ENCODE data around the gene PHTF2.

PHTF2 gene

DNA sequence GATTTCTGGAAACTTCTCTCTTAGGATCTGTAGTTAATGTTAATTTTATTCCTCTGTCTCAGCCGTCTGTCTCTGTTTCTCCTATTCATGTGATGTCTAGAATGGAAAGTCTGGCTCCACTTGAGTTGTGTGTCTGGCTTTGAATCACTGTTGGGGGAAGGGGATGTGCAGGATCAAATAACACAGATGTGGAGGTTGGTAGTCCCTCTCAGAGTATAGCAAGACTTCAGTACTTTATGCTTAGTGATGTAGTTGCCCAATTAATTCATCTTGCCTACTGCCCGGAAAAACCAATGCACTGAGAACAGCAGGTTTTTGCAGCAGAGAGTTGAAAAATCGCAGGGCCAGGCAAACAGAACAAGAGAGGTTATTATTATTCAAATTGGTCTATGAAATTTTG, 79.2 kb downstream of the PHTF2 start:
- DNase-seq (ENCODE audit: low read depth in 2 of 2) = no peak

DNA sequence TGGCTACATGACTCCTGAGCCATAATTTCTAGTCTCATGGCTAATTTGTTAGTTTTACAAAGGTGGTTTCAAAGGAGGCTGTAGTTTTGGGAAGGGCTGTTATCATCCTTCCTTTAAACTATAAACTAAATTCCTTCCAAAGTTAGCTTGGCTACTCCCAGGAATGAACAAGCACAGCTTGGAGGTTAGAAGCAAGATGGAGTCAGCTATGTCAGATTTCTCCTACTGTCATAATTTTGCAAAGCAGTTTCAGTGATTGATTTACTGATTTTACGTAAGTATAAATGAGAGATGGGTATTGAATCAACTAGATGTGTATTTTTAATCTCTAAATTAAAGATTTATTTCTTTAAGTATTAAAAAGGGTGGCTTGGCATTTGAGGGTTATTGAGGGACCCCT, 79.9 kb downstream of the PHTF2 start:
- DNase-seq (ENCODE audit: low read depth in 2 of 2) = no peak

DNA sequence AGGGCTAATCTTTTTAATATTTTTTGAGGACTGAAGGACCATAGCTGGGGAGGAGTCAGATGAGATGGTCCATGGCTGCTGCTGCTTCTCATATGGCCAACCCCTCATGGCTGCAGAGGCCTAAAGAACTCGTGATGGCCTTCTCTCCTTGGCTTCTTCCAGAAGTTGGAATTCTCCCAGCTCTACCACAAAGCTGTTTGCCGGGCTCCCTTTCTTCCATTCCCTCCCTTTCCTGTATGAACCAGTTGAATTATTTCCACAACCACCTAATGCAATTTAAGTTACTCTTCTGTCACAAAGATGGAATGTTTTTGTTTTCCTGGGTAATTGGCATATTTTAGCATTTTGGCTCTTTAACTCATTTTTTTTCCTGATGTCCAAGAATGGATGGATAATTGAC, 80.7 kb downstream of the PHTF2 start:
- DNase-seq (ENCODE audit: low read depth in 2 of 2) = no peak

DNA sequence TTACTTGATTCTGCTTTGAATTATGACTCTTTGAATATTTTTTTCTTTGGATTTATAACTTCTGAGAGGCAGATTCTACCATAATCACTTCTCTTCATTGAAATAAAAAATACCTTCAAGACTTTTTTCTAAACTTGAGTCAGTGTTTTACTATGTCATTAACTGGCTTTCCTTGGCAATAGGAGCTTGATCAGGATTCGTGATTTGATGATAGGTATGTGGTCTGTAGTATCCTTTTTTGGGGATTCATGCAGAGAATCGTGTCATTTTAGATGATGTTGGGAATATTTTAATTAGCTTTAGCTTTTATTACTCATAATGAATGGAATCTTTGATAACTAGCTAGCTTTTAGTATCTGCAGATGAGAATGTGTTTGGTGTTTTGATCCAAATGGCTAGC, 83.3 kb downstream of the PHTF2 start:
- DNase-seq (ENCODE audit: low read depth in 2 of 2) = no peak

DNA sequence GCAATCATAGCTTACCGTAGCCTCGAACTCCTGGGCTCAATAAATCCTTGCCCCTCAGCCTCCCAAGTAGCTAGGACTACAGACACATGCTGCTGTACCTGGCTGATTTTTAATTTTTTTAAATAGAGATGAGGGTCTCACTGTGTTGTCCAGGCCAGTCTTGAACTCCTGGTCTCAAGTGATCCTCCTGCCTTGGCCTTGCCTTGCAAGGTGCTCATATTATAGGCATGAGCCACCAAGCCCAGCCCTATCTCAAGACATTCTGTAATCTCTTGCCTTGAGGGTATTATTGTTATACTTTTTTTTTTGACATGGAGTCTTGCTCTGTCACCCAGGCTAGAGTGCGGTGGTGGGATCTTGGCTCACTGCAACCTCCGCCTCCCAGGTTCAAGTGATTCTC, 86.6 kb downstream of the PHTF2 start:
- DNase-seq (ENCODE audit: low read depth in 2 of 2) = no peak

DNA sequence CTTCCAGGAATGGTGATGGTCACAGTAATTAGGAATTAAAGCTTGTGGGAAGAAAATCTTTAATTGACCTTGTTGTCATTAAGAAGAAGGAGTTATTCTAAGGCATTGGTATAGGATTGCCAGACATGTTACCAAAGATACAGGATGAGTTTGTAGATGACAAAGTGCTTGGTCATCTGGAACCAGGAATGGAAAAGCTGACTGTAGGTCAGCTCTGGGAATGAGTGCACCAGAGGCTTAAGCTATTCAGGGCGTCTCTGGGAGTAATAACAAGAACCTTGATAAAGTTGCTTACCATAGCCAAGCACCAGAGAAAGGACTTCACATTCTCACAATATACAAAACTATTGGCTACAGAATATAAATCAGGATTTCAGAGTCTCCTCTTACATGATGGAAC, 89.0 kb downstream of the PHTF2 start:
- DNase-seq (ENCODE audit: low read depth in 2 of 2) = no peak

DNA sequence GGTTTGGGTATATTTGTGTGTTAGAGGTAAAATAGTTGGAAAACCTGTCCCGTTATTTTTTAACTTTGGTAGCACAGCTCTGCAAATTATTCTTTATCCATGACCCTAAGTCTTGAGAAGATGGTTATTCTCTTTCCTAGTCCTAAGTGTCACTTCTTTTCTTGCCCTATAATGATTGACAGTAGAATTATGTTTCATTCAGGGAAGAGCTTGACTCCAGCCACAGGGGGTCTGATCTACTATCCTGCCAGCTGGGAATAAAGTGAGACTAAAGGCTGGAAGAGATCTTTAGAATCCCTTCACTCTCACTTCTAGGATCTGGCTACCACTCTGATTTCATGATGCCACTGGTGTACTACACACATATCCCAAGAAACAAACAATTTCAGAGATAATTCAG, 90.4 kb downstream of the PHTF2 start:
- DNase-seq (ENCODE audit: low read depth in 2 of 2) = no peak

DNA sequence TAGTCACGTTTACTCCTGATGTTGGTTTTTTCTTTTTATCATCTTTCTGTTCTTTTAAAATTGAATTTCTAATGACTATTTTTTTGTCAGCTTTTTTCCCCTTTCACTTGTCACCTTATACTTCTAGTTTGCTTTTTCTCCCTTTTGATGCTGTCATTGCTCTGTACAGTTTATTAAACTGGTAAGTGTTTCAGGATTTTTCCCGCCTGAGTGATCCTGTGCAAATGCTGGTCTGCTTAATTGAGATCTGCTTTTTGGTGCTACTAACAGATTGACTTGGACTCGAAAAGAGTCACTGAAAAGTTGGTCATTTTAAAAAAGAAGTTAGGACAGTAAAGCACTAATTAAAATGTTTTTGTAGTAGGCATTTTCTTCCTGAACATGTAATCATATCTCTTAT, 95.2 kb downstream of the PHTF2 start:
- DNase-seq (ENCODE audit: low read depth in 2 of 2) = no peak

DNA sequence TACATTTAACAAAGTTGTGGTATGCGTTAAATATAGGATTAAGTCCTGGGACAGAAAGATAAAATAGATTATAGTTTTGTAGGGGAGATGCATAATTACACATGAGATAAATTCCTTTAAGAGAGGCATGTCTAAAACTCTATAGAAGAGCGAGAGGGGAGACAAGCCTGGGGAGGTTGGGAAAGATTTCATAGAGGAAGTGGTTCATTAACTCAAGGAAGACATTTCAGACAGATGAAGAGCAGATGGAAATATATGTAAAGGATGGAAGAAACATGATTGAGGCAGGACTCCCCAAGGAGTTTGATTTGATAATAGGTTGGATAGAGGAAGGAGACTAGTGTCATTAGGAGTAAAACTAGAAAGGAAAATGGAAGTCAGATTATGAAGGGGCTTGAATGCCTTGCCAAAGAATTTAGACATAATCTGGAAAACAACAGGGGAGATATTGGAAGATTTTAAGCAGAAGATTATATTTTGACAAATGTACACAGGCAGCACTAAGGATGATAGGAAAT, 96.1 kb downstream of the PHTF2 start:
- no peak for DNase-seq (ENCODE audit: low read depth in 2 of 2)

DNA sequence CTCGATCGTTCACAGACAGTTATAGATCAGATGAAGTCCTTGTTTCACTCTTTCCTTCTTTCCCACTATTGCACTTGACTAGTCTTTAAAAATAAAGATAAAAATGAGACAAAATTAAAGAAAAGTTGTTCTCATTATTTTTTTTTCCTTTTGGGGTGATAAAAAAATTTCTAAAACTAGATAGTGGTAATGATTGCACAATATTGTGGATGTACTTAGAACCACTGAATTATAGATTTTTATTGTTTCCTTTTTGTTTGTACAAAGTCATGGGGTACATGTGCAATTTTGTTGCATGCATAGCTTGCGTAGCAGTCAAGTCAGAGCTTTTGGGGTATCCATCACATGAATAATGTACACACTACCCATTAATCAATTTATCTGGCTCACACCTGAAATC, 97.3 kb downstream of the PHTF2 start:
- no peak for DNase-seq (ENCODE audit: low read depth in 2 of 2)

DNA sequence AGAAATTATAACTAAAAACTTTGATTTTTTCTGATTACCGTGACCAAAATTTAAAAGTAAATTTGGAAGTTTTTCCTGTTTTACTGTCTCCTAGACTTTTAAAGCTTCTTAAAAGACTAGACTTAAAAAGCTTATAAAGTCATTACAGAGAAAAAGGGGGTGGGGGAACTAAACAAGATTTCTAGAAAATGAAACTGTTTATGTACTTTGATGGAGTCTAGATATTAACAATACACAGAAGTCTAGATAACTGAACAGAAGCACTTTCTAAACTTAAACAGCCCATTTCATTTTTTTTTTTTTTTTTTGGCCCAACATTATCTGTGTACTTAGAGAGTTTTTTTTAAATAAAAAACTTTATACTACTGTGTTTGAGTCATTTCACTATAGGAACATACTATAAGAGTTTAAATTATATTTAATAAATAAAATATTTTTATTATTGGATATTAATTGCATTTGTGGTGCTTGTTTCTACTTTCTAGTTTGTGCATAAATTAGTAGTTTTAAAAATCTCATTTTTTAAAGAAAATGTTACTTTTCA, 98.5 kb downstream of the PHTF2 start:
- no peak for DNase-seq (ENCODE audit: low read depth in 2 of 2)

DNA sequence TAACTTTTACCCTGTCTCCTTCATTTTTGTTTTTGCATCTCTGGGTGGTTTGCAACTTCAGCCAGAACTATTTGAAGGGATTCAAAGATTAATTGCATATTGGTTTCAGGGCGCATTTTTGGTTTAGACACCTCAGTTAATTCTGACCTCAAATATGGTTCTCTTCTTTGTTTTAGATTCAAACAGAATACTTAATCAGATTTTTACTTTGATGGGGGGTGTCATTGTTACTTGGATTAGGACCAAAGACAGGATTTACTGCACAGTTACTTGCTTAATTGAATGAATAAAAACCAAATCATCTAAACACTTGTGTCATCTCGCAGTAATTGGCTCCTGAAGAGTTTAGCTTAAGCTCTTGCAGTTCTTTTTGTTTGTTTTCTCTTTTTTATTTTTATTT, 100.9 kb downstream of the PHTF2 start:
- DNase-seq (ENCODE audit: low read depth in 2 of 2) = no peak

DNA sequence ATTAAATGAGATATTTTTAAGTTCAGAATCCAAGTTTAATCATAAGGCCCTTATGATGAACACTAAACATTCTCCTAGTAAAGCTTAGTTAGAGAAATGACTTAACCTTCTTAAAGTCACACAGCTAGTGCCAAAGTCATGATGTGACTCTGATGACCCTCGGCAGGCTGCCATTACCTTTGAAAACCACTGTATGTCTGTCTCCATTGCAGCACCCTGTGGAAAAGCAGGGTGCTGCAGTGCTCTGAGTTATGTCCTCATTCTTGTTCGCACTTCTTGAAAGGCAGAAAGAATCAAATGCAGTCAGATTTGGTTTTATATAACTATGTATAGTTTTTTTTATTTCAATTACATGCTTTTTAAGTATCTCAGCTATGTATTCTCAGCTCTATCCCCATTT, 105.0 kb downstream of the PHTF2 start:
- no peak for DNase-seq (ENCODE audit: low read depth in 2 of 2)

DNA sequence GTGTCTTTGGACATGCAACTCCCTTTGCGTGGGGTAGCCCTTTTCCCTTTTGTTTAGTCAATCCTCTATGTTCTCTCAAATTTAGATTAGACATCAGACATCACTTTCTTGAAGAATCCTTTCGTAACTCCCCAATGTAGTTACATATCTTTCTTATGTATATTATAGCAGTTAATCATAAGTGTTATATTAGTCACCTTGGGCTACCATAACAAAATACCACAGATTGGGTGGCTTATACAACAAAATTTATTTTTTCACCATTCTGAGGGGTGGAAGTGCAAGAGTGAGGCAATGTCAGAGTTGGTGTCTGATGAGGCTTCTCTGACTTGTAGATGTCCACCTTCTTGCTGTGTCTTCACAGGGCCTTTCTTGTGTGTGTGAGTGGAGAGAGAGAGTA, 105.7 kb downstream of the PHTF2 start:
- no peak for DNase-seq (ENCODE audit: low read depth in 2 of 2)

DNA sequence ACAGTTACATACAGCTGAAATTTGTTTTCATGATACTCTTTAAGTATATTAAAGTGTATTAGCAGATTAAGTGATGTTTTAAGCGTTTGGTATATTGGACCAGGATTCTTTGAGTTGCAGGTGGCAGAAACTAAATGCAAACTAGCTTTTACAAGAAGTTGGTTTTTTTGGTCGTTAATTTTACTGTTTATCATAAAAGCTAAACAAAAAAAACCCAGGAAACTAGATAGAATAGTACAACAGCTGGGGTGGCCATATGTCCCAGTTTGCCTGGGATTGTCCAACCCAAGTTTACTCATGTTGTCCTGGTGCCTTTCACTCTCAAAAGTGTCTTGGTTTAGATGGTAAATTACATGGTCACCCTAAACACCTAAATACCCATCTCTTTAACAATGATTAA, 108.7 kb downstream of the PHTF2 start:
- DNase-seq (ENCODE audit: low read depth in 2 of 2) = no peak

DNA sequence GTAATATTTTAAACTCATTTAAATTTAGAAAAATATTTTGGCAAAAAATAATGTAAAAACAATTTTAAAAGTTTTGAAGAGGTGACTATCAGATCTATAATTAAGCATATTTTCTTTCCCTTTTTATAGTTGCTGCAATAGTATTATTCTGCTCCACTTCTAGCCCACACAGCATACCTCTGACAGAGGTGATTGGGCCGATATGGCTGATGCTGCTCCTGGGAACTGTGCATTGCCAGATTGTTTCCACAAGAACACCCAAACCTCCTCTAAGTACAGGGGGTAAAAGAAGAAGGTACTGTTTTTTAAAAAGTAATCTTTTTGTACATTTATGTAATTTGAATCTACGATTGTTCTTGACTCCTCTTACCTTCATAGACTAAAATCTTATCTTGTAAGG, 110.1 kb downstream of the PHTF2 start:
- DNase-seq (ENCODE audit: low read depth in 2 of 2) = no peak

DNA sequence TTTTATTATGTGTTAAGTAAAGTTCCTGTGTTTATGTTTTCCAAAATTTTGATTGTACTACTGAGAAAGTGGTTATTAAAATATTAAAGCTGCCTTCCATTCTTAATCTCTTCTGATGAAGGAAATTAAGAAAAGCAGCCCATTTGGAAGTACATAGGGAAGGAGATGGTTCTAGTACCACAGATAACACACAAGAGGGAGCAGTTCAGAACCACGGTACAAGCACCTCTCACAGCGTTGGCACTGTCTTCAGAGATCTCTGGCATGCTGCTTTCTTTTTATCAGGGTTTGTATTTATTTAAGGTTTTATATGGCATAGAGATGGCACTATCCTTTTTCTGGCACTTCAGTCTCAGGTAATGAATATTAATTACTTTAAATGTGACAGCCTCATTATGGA, 111.6 kb downstream of the PHTF2 start:
- DNase-seq (ENCODE audit: low read depth in 2 of 2) = no peak

DNA sequence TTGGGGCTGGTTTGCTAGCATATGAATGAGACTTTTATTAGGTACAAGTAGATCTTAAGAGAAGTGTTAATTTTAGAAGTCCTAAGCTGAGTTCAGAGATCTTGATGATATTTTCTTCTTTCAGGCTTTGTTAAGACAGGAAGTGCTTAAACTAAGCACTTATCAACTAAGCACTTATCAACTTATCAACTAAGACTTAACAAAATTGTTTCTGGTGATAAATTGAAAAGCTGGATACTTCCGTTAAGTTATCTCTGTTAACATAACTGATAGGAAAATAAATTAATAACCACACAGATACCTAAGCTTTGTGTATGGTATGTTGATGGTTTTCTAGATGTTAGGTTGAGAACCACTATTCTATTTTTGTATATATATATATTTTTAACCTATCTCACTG, 113.7 kb downstream of the PHTF2 start:
- DNase-seq (ENCODE audit: low read depth in 2 of 2) = no peak

DNA sequence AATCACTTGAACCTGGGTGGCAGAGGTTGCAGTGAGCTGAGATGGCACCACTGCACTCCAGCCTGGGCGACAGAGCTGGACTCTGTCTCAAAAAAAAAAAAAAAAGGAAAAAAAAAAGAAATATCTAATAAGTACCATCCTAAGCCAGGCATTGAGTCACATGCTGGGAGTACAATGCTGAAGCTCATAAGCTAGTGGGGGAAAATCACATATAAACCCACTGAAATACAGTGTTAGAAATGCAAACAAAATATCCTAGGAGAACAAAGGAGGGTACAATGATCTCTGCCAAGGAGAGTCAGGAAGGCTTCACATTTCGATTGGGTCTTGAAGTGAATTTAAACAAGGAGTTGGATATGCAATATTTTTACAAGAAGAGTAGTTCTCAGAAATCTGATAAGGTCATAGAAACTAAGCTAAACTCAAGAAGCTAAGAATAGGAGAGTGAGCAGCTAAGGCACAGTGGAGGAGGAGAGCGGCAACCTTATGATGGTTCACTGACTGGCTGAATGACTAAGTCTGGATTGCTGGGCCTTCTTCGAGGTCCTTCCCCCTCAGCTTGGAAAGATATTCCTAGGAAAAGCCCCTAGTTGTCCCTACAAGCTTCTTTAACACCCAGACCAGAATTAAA, 115.5 kb downstream of the PHTF2 start:
- no peak for DNase-seq (ENCODE audit: low read depth in 2 of 2)

DNA sequence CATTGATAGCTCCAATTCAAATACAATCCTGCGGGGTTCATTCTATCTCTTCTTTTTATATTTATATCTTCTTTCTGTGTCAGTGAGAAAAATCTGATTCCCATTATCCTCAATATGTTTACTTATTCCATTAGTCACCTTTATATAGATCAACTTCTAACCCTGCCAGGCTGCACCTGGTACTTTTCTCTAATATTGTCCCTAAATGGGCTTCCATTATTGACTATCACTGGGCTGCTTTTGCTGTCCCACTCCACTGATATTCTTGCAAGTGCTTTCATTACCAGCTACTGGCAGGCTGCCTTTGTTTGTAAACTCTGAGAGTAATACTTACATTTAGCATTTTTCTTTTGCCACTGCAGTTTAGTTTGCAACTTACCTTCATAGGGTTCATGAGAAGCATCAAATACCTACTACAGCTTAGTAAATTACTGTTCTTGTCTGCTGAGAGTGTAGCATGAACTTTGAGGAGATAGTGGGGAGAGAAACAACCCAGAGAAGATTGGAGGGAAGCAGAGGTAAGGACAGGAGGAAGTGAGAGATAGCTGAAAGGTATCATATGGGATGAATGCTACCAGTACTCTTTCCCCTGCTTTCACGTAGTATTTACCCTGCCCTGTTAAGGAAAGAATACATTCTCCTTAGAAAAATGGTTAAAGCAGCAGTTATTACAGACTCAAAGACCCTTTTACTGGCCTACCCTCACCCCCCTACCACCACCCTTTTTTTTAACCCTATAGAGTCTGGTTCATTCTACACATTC, 119.1 kb downstream of the PHTF2 start:
- no peak for DNase-seq (ENCODE audit: low read depth in 2 of 2)

DNA sequence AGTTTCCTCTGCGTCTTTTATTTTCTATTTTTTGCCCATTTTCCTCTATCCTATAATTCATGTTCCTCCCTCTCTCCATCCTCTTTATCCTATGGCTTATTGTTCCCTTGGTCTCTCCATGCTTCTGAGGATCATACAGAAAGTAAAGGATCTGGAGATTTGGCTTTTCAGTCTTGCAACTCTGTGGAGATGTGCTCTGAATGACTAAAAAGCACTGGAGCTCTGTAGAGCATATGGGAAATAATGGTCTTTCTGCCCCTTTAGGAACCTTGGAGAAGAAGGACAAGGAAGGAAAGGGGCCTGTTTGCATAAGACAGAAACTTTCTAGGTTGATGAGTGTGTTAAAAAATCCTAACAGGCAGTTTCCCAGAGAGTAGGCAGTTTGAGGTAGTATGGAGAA, 120.1 kb downstream of the PHTF2 start:
- DNase-seq (ENCODE audit: low read depth in 2 of 2) = no peak

DNA sequence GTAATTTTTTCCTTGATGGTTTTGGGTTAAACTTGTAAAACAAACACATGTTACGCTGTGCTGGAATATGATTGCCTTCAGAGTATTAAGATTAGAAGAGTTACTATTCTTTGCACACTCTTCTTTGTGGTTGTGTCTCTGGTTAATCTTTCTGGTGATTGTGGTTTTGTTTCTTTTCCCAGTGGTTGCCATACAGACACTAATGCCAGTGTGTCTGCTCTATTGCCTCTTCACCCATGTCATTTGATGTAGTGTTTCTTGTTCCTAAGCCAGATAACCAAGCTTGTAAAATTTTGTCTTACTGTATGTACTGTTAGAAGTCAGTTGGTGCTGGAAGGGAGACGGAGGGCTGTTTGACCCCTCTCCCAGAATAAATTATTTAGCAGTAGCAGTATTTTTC, 124.8 kb downstream of the PHTF2 start:
- no peak for DNase-seq (ENCODE audit: low read depth in 2 of 2)

DNA sequence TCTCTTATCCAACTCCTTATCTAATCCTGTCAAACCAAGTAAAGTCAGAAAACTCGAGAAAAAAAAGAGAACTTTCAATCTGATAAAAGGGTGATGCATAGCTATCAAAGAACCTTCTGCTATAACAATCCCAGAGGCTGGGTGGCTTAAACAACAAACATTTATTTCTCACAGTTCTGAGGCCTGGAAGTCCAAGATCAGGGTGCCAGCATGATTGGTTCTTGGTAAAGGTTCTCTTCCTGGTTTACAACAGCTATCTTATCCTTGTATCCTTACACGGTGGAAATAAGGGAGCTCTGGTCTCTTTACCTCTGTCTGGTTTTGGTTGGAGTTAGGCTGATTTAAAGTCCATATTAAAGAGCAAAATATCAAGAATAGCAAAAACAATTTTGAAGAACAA, 131.9 kb downstream of the PHTF2 start:
- DNase-seq (ENCODE audit: low read depth in 2 of 2) = no peak
